ENCODE data around the gene C1QB.
"Not testable (repeated sequence)": the region's sequence is repeated elsewhere in the genome, so short reads cannot be mapped to it uniquely, and the experiment has no call there.

Gene C1QB

DNA sequence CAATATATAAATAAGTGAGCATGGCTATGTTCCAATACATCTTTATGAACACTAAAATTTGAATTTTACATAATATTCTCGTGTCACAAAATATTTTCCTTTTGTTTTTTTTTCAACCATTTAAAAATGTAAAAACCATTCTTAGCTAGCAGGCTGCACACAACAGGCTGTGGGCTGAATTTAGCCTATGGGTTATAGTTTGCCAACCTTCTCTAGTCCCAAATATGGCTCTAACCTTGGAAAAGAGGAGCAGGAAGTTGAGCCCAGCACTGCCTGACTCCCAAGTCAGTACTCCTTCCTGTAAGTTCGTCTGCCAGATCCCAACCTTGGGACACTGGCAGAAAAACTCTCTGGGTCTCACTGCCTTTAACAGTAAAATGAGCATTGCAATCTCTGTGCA is 13.4 kb downstream of the C1QB start:
- DNase-seq, result no peak

DNA sequence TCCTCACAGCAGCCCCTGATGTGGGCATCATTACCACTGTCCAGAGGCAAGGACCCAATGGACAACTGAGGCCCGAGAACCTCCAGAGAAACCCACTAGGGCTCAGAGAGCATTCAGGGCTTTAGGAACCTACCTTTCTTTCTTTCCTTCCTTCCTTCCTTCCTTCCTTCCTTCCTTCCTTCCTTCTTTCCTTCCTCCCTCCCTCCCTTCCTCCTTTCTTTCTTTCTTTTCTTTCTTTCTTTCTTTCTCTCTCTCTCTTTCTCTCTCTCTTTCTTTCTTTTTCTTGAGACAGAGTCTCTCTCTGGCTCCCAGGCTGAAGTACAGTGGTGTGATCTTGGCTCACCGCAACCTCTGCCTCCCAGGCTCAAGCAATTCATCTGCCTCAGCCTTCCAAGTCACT is 15.8 kb downstream of the C1QB start:
- not testable (repeated sequence) for DNase-seq

DNA sequence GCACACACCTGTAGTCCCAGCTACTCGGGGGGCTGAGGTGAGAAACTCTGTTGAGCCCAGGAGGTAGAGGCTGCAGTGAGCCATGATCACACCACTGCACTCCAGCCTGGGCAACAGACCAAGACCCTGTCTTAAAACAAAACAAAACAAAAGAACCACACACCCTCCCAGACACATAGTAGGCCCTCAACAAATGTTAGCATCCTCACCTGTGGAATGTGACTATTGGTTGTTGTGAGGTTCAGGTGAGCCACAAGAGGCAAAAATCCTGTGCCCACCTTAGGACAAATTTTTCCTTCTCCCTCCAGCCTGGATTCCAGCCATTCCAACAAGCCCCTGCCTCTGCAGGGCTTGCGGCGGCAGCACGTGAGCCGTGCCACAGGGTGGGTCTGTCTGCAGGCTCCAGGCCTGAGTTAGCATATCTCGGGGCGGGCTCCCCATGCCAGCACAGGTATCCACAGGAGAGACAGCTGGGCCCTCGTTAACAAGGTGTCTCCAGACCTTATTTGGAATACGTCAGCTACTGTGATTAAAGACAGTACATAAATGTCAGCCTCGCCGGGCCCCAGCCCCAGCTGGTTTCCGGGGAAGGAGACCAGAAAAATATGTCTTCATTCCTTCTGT is 17.4 kb downstream of the C1QB start:
- DNase-seq, result no peak

DNA sequence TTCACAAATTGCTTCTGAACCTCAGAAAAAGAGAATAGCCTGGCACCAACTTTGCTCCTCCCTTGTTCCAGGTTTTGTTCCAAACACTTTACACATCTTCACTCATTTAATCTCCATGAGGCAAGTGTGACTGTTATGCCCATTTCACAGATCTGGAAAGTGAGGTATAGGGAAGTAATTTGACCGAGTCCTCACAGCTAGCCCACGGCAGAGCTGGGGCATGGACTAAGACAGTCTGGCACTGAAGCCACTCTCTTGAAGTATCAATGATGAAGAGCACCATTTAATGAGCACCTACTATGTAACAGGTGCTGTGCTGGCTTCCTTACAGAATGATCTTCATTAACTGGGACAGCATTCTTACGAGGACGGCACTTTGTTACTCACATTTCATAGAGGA is 19.0 kb downstream of the C1QB start:
- DNase-seq, result no peak

DNA sequence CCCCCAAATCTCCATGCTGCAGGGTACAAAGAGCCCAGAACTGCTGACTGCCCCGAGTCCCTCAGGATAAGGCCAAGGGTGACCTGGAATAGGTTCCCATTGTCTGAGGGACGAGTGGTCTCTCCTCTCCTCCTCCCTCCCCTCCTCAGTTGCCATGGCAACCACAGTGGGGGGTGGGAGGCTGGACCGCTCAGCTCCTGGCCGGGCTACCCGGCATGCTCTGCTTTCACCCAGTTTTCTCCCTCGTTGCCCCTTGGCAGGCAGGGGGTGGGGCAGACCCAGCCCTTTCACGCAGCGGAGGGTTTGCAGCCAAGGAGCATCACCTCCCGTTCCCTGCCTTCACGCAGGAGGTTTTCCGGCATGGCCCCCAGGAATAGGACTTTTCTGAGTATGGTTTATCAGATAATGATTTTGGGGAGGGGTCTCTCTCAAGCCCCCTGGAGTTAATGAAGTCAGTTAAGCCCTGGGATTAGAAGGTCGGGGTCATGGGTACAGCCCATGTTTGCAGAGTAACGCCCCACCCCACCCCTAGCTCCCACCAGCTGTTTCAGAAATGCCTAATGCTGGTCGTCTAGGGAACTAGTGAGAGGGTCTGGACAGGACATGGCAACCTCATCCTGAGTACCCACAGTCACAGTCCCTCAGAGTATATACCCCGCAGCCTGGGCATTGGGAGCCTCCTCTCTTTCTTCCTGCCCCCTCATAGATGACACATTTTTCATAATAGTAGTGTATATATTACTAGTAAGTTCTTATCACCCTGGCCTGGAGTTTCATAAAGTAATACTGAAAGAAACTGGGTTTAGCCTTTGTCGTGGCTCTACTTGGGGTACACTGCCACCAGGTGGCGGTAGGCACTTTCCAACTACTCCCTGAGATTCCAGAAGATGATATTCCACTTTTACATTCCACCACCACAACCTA is 20.7 kb downstream of the C1QB start:
- DNase-seq, result no peak

DNA sequence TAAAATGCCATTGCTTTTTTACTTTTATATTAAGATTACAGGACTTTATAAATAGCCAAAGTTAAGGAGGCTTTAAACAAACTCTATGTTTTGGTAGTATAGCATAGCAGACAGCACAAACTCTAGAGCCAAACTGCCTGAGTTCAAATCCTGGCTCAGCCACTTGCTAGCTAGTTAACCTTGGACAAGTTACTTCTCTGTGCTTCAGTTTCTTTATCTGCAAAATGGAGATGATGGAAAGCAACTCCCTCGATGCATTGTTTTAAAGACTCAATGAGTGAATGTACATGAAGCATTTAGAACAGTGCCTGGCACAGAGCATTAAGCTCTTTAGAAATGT is 21.3 kb downstream of the C1QB start:
- DNase-seq, result no peak

DNA sequence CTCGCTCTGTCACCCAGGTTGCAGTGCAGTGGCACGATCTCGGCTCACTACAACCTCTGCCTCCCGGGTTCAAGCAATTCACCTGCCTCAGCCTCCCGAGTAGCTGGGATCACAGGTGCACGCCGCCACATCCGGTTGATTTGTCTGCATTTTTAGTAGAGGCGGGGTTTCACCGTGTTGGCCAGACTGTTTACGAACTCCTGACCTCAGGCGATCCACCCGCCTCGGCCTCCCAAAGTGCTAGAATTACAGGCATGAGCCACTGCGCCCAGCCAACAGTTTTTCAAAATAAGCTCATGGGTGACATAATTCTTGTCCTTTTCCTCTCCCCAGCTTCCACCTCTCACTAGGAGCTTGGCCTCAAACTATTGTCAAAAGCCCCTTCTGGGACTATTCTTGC is 23.1 kb downstream of the C1QB start:
- not testable (repeated sequence) for DNase-seq

DNA sequence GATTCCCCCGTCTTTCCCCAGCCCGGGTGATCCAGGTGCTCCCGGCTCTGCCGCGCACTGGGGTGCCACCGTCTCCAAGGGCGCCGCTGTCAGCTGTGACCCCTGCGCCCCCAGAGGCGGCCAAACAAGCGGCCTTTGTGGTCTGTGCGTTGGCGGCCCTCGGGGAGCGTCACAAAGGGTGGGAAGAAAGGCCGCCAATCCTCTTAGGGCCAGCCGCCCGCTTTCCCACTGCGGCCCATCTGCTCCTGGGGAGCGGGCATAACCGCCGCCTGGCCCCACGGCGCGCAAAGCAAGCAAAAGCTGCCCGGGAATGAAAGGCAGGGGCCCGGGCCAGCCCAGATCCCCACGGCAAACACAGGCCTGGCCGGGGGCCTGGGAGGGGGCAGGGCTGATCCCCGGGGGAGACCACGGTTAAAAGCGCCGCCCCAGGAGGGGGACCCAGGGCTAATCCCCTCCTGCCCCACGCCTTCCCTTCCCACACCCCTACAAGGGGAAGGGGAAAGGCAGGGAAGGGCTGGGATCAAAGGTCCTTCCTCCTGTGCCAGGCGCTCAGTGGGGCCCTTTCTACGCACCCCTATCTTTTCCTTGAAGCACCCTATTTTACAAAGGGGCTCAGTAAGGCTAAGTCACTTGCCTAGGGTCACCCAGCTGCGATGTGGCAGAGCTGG is 24.0 kb downstream of the C1QB start:
- no peak for DNase-seq

DNA sequence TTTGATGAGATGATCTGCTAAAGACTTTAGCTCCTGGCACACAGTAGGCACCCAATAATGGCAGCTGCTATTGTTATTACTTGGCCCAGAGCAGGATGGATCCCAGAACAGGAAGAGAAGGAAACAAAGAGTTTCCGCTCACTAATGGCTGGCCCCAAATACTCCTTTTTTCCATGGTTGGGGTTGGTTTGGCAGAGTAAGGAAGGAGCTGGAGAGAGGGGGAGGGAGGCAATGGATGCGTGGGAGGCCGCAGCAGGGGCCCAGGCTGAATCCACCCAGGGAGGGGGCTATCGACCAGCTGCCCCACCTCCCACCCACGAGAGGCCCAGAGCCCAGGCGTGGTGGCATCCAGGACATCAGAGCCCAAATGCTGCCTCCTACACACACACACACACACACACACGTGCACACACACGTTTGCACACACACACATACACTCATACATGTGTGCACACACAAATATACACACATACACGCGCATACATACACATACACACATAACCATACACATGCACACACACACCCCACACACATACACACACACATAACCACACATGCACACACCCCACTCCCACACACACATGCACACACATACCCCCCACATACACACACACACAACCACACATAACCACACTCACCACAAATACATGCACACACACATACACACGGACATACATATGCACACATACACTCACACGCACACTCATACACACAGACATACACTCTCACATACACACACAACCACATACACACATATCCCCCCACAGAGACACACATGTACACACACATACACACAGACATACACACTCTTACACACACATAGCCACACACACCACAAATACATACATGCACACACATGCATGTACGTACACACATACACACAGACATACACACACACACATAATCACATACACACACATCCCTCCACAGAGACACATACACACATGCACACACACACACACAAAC is 25.2 kb downstream of the C1QB start:
- no peak for DNase-seq

DNA sequence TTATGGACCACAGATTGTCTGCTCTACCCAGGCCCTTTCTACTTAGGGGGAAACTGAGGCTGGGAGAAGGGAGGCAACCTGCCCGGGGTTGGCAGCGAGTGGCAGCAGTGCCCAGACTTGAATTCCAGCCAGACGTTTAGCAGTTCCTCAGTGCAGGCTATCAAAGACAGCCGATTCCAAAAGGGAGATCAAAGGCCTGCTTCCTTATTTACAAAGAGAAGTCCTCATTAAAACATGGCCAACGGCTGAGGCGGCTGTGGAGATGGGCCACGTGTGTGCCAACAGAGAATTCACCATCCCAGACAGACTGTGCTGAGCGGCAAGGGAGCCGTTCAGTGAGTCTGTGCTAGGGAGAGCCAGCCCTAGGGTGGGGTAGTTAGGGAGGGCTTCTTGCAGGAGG is 27.7 kb downstream of the C1QB start:
- no peak for DNase-seq

DNA sequence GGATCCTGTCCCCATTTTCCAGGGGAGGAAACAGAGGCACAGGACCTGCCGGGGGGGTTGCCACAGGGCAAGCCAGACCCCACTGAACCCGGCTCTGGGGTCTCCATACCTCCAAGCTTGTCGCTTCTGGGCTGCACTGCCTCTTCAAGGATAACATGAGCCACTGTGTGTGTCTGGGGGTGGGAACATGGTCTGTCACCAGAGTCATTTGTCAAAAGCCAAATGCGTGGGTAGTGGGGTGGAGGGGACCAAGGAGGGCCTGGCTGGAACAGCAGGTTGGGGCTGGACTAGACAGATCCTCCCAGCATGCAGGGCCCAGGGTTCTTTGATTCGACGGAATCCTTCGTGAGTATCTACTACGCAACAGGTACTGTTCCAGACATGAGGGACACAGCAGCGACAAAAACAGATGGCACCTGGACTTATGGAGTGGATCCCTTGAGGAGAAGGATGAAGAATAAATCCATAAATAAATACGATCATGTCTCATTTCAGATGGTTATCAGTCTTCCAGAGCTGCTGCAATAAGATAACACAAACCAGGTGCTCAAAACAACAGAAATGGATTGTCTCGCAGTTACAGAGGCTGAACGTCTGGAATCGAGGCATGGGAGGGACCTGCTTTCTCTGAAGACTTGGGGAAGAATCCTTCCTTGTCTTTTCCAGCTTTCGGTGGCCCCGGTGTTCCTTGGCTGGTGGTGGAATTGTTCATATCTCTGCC is 28.7 kb downstream of the C1QB start:
- DNase-seq, result no peak

DNA sequence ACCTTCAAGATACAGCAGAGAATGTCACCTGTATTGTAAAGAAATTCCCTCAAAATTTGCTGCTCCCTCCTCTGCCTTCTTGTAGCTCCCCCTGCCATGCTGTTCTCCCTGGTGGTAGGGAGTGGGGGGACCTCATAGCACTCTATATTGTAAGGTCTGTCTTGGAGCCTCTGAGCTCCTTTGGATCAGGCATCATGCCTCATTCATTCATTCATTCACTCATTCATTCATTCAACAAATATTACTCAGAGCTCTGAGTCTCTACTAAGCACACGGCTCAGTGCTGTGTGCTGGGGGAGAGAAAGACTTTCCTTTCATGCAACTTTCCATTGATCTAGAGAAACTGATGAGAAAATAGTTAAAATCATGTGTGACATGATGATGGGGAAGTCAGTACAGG is 30.5 kb downstream of the C1QB start:
- DNase-seq, result no peak

DNA sequence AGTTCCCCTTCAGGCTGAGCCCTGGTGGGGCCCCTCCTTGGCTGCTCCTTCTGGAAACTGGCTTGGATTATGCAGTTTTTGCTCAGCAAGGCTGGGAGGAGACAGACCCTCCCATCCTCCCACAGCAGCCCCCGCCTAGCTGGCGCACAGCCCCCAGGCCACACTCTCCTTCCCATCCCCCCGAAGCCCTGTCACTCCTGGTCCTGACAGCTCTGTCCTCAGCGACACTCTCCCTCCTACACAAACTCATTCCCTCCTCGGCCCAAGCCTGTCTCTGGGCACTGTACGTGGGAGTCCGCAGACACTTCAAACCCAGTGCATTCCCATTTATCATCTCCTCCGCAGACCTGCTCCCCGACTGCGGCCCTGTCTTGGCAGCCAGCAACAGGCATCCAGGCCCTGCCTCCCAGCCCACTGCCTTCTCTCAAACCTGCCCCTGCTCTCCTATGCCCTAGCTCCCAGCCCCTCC is 32.6 kb downstream of the C1QB start:
- no peak for DNase-seq

DNA sequence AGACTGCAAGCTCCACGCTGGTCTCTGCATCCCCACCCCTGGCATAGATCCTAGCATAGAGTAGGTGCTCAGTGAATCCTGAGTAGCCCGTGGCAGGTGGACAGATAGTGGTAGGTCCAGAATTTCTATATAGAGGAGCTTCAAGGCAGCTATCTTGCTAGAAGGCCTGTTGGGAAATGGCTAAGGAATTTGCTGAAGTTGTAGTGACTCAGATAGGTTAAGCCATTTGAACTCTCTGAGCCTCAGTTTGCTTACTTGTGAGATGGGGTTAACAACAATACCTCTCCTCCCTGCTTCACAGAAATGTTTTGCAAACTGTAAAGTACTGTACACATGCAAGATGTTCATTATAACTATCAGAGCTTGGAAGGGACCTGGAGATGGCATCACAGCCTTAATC is 34.2 kb downstream of the C1QB start:
- no peak for DNase-seq

DNA sequence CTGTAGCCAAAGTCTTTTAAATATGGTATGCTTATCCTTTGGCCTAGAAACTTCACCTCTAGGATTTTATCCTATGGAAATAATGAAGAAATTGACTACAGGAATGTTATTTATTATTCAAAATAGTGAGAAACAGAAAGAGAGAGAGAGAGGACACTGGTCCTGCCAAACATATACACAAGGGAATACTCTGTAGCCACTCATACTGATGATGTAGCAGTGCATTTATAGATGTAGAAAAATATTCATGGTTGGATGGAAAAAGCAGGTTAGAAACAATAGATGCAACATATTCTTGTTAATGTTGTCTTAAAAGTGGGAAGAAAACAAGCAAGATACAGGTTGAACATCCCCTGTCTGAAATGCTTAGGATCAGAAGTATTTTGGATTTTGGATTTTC is 35.4 kb downstream of the C1QB start:
- DNase-seq, result no peak

DNA sequence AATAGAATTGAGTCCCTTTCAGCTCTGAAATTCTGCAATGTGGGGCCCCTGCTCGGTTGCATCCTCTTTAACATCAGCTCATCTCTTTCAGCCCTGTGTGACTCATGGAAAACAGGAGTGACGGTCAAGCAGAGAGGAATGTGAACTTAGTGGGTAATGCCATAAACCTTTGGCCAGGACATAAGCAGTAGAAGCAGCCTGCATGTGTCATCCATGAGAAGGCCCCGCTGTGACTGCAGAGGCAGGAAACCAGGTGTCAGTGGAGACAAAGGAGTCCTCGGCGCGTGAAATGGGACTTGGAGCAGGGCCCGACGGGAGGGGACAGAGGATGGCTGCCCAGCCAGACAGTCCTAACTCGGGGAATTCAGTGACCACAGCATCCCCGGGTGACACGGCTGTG is 36.5 kb downstream of the C1QB start:
- no peak for DNase-seq

DNA sequence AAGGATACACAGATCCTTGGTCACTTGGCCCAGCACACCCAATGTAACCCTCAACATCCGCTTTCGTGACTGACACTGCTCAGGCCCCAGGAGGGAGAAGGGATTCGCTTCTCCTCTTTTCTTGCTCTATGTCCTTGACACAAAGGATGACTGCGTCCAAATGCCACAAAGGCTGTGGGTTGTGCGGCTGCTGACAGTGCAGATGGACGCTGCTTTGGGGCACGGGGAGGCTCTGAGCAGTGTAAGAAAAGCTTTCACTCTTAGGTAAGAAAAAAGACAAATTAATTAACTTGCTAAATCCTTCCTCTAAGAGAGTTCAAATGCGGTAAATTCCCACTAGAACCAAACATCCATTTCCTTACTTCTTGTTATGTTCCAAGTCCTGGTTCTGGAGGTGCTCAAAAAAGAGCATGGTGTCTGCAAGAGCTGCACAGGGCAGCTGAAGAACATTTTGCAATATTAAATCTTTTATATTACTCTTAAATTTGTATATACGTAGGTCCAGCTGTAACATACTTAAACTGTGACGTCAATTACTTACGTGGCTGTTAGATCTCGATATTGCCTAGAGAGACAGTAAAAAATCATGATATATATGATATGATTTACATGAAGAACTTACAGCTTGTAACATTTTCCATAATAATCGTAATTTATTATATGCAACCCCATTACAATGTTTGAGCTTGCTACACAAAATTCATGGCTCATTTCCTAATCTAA is 38.2 kb downstream of the C1QB start:
- DNase-seq, result no peak

DNA sequence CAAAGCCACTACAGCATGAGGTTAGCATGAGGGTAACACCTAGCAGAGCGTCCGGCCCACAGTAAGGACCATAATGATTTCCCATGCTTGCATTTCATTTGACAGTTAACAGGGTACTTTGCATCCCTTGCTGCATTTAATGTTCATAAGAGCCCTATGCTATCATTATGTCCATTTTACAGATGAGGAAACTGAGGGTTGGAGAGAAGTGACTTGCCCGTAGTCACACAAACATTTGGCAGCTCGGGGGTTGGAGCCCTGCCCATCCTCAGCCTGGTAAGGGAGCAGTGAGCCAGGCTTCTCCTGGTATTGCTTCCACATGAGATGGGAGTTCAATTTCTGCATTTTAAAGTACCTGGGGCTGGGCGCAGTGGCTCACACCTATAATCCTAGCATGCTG is 41.1 kb downstream of the C1QB start:
- no peak for DNase-seq

DNA sequence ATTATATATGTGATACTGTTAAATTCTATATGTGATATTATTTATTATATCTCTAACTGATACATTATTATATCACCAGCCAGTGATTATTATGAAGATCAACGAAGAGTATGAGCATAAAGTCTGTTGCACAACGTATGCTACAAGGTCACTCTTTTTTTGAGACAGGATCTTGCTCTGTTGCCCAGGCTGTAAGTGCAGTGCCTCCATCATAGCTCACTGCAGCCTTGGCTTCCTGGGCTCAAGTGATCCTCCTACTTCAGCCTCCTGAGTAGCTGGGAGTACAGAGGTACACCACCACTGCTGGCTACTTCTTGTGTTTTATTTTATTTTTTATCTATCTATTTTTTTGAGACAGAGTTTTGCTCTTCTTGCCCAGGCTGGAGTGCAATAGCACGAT is 43.6 kb downstream of the C1QB start:
- DNase-seq, result no peak

DNA sequence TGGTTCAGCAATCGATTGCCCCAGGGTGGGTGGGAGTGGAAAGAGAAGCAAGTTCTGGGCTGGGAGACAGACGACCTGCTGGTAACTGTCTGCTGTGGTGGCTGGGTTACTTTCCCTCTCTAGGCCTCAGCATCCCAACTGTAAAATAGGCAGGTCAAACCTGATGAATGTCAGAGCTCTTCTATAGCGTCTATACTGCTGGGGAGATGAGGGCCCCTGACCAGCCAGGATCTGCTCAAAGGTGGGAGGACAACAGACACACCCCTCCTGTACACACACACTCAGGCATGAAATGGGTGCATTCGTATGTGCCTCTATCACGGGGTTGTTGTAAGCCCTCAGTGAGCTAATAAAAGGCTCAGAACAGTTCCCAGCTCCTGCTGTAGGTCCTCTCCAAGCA is 44.9 kb downstream of the C1QB start:
- no peak for DNase-seq

All from NCI-H1930 (cell line).